K562 (cell line): Measurements from ENCODE around the gene SPAG17. TPM values are rescaled to one million over a fixed set of nuclear protein-coding genes. Genes with fewer than 3 reads are reported as not detected.

Experiments used
- ARID4B ChIP-seq: sonication (generic); formaldehyde crosslinking; IDR thresholded peaks from 2 replicates; pipeline ENCODE4 v1.8.0; 2022; ENCODE audit warnings: mild to moderate bottlenecking, missing genetic modification reagents
- BRD9 ChIP-seq: fragments of 450-650 bp; IDR thresholded peaks from 2 replicates; pipeline ENCODE4 v1.6.1; 2018; ENCODE audit warnings: low read depth; ENCODE audit not compliant: partially characterized antibody
- HDAC8 ChIP-seq: fragments of 450-650 bp; IDR thresholded peaks from 2 replicates; pipeline ENCODE4 v1.6.1; 2016; ENCODE audit warnings: mild to moderate bottlenecking, missing genetic modification characterization, moderate library complexity, missing compliant biosample characterization
- HNRNPK ChIP-seq: fragments of 200-400 bp; formaldehyde crosslinking; IDR thresholded peaks from one replicate; pipeline ENCODE4 v1.6.1; 2018; ENCODE audit warnings: mild to moderate bottlenecking, low read depth, low read length; ENCODE audit not compliant: poor library complexity, severe bottlenecking
- NCOA4 ChIP-seq: fragments of 450-650 bp; IDR thresholded peaks from 2 replicates; pipeline ENCODE4 v1.6.1; 2018; ENCODE audit warnings: mild to moderate bottlenecking; ENCODE audit not compliant: partially characterized antibody
- SETDB1 ChIP-seq: IDR thresholded peaks from one replicate; pipeline ENCODE4 v1.6.1; 2012; ENCODE audit warnings: low read length, control low read depth, inconsistent platforms
- TSHZ1 ChIP-seq: fragments of 250-450 bp; sonication (Bioruptor Pico); IDR thresholded peaks from 2 replicates; pipeline ENCODE4 v1.4.0; 2020; ENCODE audit warnings: mild to moderate bottlenecking, moderate library complexity
- ZNF583 ChIP-seq: fragments of 250-450 bp; sonication (Bioruptor Pico); IDR thresholded peaks from 2 replicates; pipeline ENCODE4 v1.4.0; 2020
- ZNF76 ChIP-seq: fragments of 250-450 bp; sonication (Bioruptor Pico); IDR thresholded peaks from 2 replicates; pipeline ENCODE4 v1.4.0; 2020; ENCODE audit warnings: mild to moderate bottlenecking, moderate library complexity, borderline replicate concordance
- polyA plus RNA-seq, 8 experiments: library from polyadenylated mRNA; depleted of rRNA in 4 of 8; stranded (reverse) in 5 of 8; unstranded in 3 of 8; fragments of >200 nt; fragmentation: Nextera tagmentation in 2 of 8; fragmentation: Illumina TruSeq in 1 of 8; extraction: Ambion mirVana in 2 of 8; extraction: Trizol in 1 of 8; gene quantifications; 2 replicates each; pipeline versions ENCODE4 v1.2.1 to v1.2.3, GENCODE V29; 2011 to 2014; ENCODE audit warnings: inconsistent platforms in 1 of 8, missing spikeins in 1 of 8
- total RNA-seq, 7 experiments: library from RNA; depleted of rRNA in 6 of 7; stranded (reverse); fragments of >200 nt in 6 of 7; fragmentation: Illumina TruSeq in 2 of 7; extraction: Trizol in 2 of 7; gene quantifications; 2 replicates each; pipeline versions ENCODE4 v1.2.1 to v1.2.3, GENCODE V29; 2011 to 2021; ENCODE audit warnings: low replicate concordance in 1 of 7

The SPAG17 gene
- total and polyA plus RNA-seq, 9 of the 15 experiments (the other 6 are each of a cell fraction or from before 2014, with no cell fraction given): 0.07 to 2.1 (median 1.5) TPM

GRCh38 chr1:117929343-117930172, 255.5 kb downstream of the SPAG17 start, which contains the start of the genes GDAP2 and WDR3 (continued):
- TF ChIP-seq BRD9 (no peak), NCOA4 (no peak), ARID4B (peak; percentile 97), TSHZ1 (CRISPR knock-in tag) (no peak), SETDB1 (no peak), HDAC8 (tag) (no peak), ZNF76 (CRISPR knock-in tag) (no peak), ZNF583 (CRISPR knock-in tag) (no peak), HNRNPK (no peak)
